Transverse colon (tissue), 4 donors: ENCODE measurements around the gene GALR2. TPM values are rescaled to one million over a fixed set of nuclear protein-coding genes. Genes with fewer than 3 reads are reported as not detected.
A peak's percentile ranks its signal among the peaks of the same experiment; 100 is the strongest.

Experiments used
- DNase-seq: peaks from one replicate; pipeline ENCODE4 v3.0.0-alpha.2; 2019
- H3K27ac ChIP-seq, 4 donors: fragments of 200-600 bp; sonication (generic); 2 replicates each; pipeline ENCODE4 v1.5.1; 2016 to 2018; ENCODE audit warnings: inconsistent platforms in 4 of 4
- H3K27me3 ChIP-seq: fragments of 200-600 bp; sonication (generic); 2 replicates; pipeline ENCODE4 v1.5.1; 2017; ENCODE audit warnings: inconsistent platforms
- H3K36me3 ChIP-seq, 4 donors: fragments of 200-600 bp; sonication (generic); 2 replicates each; pipeline ENCODE4 v1.5.1; 2017 to 2019; ENCODE audit warnings: inconsistent platforms in 4 of 4
- H3K4me1 ChIP-seq, 4 donors: fragments of 200-600 bp; sonication (generic); 2 replicates each; pipeline ENCODE4 v1.5.1; 2017 to 2020; ENCODE audit warnings: inconsistent platforms in 4 of 4
- H3K4me3 ChIP-seq, 4 donors: fragments of 200-600 bp; sonication (generic); 1 replicate in 1 of 4; 2 replicates in 3 of 4; pipeline versions ENCODE4 v1.5.1 to v1.6.1; 2017 to 2019; ENCODE audit warnings: inconsistent platforms in 4 of 4
- H3K9me3 ChIP-seq, 2 donors: fragments of 200-600 bp; sonication (generic); 2 replicates each; pipeline ENCODE4 v1.5.1; 2017 to 2019; ENCODE audit warnings: inconsistent platforms in 2 of 2
- EP300 ChIP-seq: sonication (generic); formaldehyde crosslinking; IDR thresholded peaks from one replicate; pipeline ENCODE4 v1.6.1; 2017; ENCODE audit warnings: antibody characterized with exemption, low read depth
- POLR2A ChIP-seq: fragments of 450-650 bp; IDR thresholded peaks from one replicate; pipeline ENCODE4 v1.6.1; 2016; ENCODE audit warnings: antibody characterized with exemption, mild to moderate bottlenecking, moderate library complexity
- POLR2AphosphoS5 ChIP-seq, 3 donors: sonication (generic); formaldehyde crosslinking; IDR thresholded peaks; one replicate each; pipeline ENCODE4 v1.6.1; 2016; ENCODE audit warnings: antibody characterized with exemption in 3 of 3
- WGBS, 2 donors: methylation state at CpG; one replicate each; pipeline ENCODE4 v1.1.5; 2018; ENCODE audit warnings: low coverage in 1 of 2; 5-methylcytosine and 5-hydroxymethylcytosine counted together
- in situ Hi-C, 4 donors: fragments of 200-750 bp; cut with MboI; loops; one replicate each; pipeline versions ENCODE4 v1.15.0 to v1.15.1; 2017; ENCODE audit warnings: low sequenced_read_pairs in 3 of 4, low pct_ligation_motif_present in 1 of 4, low pct_unique_long_range_greater_than_20kb in 1 of 4
- intact Hi-C: fragments of 100-400 bp; cut with DNase I; formaldehyde crosslinking; loops from one replicate; pipeline ENCODE4 v1.15.1; 2023; ENCODE audit warnings: low total_unique reads
- total RNA-seq, 4 donors: library from RNA; depleted of rRNA; stranded (reverse); fragments of >200 nt; gene quantifications; one replicate each; pipeline ENCODE4 v1.1.0, GENCODE V29; 2016
- TF ChIP-seq, protein P1 (sequence below), 5 experiments: fragments of 200-600 bp in 3 of 5; fragments of 450-650 bp in 2 of 5; sonication (generic) in 3 of 5; IDR thresholded peaks; 1 replicate in 2 of 5; 2 replicates in 3 of 5; pipeline ENCODE4 v1.5.1; 2016 to 2017; ENCODE audit warnings: antibody characterized with exemption in 5 of 5, inconsistent platforms in 3 of 5, mild to moderate bottlenecking in 2 of 5, moderate library complexity in 1 of 5

GALR2 gene
- total RNA-seq, 4 donors from 2014 or later: 1.9 to 10.0 (median 3.2) TPM; not detected in 1

DNA sequence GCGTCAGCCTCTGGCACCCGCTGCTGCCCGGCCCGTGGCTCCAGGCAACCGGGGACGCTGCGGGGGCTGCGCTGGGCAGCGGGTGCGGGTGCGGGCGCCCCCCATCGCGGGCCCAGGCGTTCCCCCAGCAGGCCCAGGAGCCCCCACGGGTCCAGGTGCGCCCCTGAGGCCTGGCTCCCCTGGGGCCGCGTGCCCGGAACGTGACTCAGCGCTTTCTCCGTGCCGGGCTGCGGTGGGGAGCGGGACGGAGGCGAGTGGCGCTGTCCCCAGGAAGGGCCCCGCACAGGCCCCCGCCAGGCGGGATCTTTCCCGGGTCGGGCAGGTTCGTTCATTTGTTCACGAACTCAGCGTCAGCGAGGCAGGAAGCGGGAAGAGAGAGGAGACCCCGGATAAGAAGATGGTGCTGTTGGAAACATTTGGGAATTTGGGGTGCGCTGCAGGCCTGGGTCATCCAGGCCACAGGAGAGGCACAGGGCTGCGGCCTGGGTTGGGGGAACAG, 47.4 kb downstream of the GALR2 start:
- Histone ChIP-seq H3K4me1 (peaks cover 0 to 10% (median 6%) of the 10 kb centered on the region in 4 donors), H3K27ac (no peak overlapping the region), H3K9me3 (no peaks in the 10 kb centered on the region), H3K4me3 (peak overlapping the region in 2 of 4 donors; percentile 34 to 42), H3K36me3 (no peaks in the 10 kb centered on the region), H3K27me3 (no peaks in the 10 kb centered on the region)
- WGBS, 2 donors: 71% methylated on average over 20 of the region's 42 CpGs; no CpG with 5 or more reads in 1 of the 2 donors
- no peak for DNase-seq
- TF ChIP-seq POLR2A: no peak
- TF ChIP-seq, protein P1, sequence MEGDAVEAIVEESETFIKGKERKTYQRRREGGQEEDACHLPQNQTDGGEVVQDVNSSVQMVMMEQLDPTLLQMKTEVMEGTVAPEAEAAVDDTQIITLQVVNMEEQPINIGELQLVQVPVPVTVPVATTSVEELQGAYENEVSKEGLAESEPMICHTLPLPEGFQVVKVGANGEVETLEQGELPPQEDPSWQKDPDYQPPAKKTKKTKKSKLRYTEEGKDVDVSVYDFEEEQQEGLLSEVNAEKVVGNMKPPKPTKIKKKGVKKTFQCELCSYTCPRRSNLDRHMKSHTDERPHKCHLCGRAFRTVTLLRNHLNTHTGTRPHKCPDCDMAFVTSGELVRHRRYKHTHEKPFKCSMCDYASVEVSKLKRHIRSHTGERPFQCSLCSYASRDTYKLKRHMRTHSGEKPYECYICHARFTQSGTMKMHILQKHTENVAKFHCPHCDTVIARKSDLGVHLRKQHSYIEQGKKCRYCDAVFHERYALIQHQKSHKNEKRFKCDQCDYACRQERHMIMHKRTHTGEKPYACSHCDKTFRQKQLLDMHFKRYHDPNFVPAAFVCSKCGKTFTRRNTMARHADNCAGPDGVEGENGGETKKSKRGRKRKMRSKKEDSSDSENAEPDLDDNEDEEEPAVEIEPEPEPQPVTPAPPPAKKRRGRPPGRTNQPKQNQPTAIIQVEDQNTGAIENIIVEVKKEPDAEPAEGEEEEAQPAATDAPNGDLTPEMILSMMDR (IDR thresholded peaks at IDR 0.05): no peak
- TF ChIP-seq POLR2AphosphoS5 (IDR thresholded peaks at IDR 0.05): no peak
- no peak for TF ChIP-seq EP300
- in situ Hi-C loops: loop anchor here (5.0 to 10.0 kb wide), 3 partner anchors 63 to 163 kb away; no protein-coding TSS in a partner anchor
- intact Hi-C loops: loop anchor here (5.0 kb wide), 1 partner anchor 155 kb away; no protein-coding TSS in a partner anchor

DNA sequence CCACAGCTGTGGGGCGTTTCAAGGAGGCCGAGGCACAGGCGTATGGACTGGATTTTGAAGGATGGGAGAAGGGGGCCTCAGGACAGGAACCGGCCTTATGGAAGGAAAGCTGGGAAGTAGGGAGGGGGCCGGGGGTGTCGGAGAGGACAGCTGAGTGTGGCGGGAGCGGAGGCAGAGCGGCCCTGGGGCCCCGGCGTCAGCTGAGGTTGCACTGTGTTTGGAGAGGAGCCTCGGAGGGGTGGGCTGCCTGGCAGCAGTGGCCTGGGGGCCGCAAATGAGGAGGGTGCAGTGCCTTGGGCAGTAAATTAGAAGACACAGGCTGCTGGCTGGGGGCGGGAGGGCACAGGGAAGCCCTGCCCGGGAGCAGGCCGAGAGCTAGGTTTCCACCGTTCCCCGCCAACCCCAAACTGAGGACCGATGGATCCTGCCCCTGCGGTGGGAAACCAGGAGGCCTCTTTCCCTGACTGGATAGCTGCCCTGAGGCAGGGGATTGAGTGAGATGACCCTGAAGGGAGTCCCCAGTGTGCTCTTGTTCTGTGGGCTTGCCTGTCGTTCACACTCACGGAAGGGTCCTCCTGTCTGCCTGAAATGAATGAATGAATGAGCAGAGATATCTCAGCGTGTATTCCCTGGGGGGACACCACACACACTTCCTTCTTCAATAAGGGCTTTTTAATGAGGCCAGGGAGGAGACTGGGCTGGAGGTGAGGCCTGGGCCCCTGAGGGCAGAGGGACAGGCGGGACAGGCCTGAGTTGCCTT, 48.0 kb downstream of the GALR2 start:
- Histone ChIP-seq H3K27ac (no peak overlapping the region), H3K27me3 (no peaks in the 10 kb centered on the region), H3K36me3 (no peaks in the 10 kb centered on the region), H3K4me3 (no peak overlapping the region), H3K9me3 (no peaks in the 10 kb centered on the region), H3K4me1 (peaks cover 0 to 10% (median 6%) of the 10 kb centered on the region in 4 donors)
- in situ Hi-C loops (loop anchor here (5.0 to 10.0 kb wide), 3 partner anchors 62 to 162 kb away; no protein-coding TSS in a partner anchor), intact Hi-C loops (loop anchor here (5.0 kb wide), 1 partner anchor 155 kb away; no protein-coding TSS in a partner anchor)
- DNase-seq: no peak
- no peak for TF ChIP-seq POLR2AphosphoS5 (IDR thresholded peaks at IDR 0.05)
- no peak for TF ChIP-seq POLR2A
- TF ChIP-seq EP300: no peak
- TF ChIP-seq, protein P1 (IDR thresholded peaks at IDR 0.05): no peak
- 80 to 92% methylated on average over 2 to 22 of the region's 24 CpGs for WGBS, 2 donors

DNA sequence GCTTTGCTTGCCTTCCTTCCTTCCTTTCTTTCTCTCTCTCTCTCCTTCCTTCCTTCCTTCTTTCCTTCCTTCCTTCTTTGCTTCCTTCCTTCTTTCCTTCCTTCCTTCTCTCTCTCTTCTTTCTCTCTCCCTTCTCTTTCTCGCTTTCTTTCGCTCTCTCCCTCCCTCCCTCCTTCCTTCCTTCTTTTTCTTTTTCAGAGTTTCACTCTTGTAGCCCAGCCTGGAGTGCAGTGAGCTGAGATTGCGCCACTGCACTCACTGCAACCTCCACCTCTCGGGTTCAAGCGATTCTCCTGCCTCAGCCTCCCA, 48.6 kb downstream of the GALR2 start:
- in situ Hi-C loops (loop anchor here (5.0 to 10.0 kb wide), 3 partner anchors 62 to 162 kb away; no protein-coding TSS in a partner anchor), intact Hi-C loops (loop anchor here (5.0 kb wide), 1 partner anchor 154 kb away; no protein-coding TSS in a partner anchor)
- H3K4me1 ChIP-seq: peaks cover 0 to 10% (median 6%) of the 10 kb centered on the region in 4 donors
- no peaks in the 10 kb centered on the region for H3K27me3 ChIP-seq
- no peak overlapping the region for H3K4me3 ChIP-seq
- WGBS, 2 donors: 74 to 84% methylated on average over 3 to 5 of the region's 5 CpGs
- TF ChIP-seq, protein P1 (IDR thresholded peaks at IDR 0.05): no peak
- TF ChIP-seq EP300: no peak
- TF ChIP-seq POLR2A: no peak
- TF ChIP-seq POLR2AphosphoS5 (IDR thresholded peaks at IDR 0.05): no peak
- no peak overlapping the region for H3K27ac ChIP-seq
- H3K36me3 ChIP-seq: no peaks in the 10 kb centered on the region
- DNase-seq: no peak
- no peaks in the 10 kb centered on the region for H3K9me3 ChIP-seq

DNA sequence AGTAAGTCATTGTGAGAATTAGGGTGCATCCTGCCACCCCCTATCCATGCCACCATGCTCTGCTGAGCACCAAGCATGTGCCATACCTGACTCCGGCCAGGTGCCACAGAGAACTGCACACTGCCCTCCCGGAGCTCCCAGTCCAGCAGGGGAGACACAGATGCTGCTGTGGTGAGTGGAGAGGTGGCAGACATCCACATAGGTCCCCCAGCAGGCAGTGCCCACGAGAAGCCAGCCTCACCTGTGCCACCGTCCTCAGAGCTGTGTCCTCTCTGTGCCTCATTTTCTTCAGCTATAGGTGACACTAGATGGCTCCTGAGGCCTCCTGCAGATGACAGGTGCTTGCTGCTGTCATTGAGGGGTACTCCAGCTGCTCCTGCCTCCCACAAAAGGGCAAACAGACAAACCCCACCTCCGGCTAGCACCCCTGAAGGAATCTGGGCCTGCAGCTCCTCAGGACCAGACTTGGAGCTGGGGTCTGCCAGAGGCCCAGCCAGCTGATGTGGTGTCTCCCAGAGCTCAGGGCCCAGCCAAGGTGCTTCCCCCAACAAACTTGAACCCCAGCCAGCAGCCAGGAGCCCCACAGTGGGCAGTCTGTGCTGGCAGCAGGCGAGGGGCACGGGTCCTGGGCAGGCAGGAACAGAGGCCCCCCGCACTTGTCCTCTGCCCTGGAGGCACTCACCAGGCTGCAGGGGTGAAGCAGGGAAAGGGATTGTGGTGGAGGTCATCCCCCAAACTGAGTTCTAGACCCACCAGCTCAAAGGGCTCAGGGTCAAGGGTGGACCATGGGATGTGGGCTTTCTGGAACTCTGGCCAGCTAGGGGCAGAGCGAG, 49.4 kb downstream of the GALR2 start:
- 70% methylated on average over 9 of the region's 9 CpGs; no CpG with 5 or more reads in 1 of the 2 donors for WGBS, 2 donors
- Histone ChIP-seq H3K9me3 (no peaks in the 10 kb centered on the region), H3K4me1 (peaks cover 0 to 10% (median 6%) of the 10 kb centered on the region in 4 donors), H3K27ac (no peak overlapping the region), H3K4me3 (no peak overlapping the region), H3K27me3 (no peaks in the 10 kb centered on the region), H3K36me3 (no peaks in the 10 kb centered on the region)
- intact Hi-C loops: loop anchor here (5.0 kb wide), 1 partner anchor 153 kb away; no protein-coding TSS in a partner anchor
- in situ Hi-C loops: loop anchor here (5.0 to 10.0 kb wide), 3 partner anchors 61 to 161 kb away; no protein-coding TSS in a partner anchor
- DNase-seq: no peak
- TF ChIP-seq POLR2AphosphoS5 (IDR thresholded peaks at IDR 0.05): no peak
- no peak for TF ChIP-seq EP300
- TF ChIP-seq POLR2A: no peak
- TF ChIP-seq, protein P1 (IDR thresholded peaks at IDR 0.05): no peak
